ENCODE data around the gene FKBP5. TPM values are rescaled to one million over a fixed set of nuclear protein-coding genes. Genes with fewer than 3 reads are reported as not detected.

Gene FKBP5
- polyA plus RNA-seq, 2 of the 4 experiments (the other 2 are of a cell fraction), result 8.4 to 11.7 TPM

DNA sequence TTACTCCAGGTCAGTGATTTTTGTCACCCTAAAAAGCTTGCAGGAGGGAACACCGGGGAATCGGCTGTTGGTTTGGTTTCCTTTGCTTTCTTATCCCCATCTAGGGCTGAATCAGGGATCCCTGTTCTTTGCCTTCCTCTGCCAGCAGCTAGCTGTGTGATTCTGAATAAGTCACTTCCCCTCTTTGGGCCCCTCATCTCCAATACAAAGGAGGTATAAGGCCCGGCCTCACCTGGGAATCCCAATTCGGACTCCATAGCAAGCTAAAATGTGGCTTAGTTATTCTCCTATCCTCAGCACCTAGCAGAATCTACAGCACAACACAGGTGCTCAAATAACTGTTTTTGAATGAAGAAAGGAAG is 29.6 kb upstream of the FKBP5 start:
- TF ChIP-seq, protein P1, sequence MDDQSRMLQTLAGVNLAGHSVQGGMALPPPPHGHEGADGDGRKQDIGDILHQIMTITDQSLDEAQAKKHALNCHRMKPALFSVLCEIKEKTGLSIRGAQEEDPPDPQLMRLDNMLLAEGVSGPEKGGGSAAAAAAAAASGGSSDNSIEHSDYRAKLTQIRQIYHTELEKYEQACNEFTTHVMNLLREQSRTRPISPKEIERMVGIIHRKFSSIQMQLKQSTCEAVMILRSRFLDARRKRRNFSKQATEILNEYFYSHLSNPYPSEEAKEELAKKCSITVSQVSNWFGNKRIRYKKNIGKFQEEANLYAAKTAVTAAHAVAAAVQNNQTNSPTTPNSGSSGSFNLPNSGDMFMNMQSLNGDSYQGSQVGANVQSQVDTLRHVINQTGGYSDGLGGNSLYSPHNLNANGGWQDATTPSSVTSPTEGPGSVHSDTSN (IDR thresholded peaks at IDR 0.05), result no peak
- TF ChIP-seq, protein P2, sequence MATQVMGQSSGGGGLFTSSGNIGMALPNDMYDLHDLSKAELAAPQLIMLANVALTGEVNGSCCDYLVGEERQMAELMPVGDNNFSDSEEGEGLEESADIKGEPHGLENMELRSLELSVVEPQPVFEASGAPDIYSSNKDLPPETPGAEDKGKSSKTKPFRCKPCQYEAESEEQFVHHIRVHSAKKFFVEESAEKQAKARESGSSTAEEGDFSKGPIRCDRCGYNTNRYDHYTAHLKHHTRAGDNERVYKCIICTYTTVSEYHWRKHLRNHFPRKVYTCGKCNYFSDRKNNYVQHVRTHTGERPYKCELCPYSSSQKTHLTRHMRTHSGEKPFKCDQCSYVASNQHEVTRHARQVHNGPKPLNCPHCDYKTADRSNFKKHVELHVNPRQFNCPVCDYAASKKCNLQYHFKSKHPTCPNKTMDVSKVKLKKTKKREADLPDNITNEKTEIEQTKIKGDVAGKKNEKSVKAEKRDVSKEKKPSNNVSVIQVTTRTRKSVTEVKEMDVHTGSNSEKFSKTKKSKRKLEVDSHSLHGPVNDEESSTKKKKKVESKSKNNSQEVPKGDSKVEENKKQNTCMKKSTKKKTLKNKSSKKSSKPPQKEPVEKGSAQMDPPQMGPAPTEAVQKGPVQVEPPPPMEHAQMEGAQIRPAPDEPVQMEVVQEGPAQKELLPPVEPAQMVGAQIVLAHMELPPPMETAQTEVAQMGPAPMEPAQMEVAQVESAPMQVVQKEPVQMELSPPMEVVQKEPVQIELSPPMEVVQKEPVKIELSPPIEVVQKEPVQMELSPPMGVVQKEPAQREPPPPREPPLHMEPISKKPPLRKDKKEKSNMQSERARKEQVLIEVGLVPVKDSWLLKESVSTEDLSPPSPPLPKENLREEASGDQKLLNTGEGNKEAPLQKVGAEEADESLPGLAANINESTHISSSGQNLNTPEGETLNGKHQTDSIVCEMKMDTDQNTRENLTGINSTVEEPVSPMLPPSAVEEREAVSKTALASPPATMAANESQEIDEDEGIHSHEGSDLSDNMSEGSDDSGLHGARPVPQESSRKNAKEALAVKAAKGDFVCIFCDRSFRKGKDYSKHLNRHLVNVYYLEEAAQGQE (IDR thresholded peaks at IDR 0.05), result no peak
- no peak for TF ChIP-seq POLR2A (IDR thresholded peaks at IDR 0.05; ENCODE audit: low read length)
- TF ChIP-seq MYC (IDR thresholded peaks at IDR 0.05; ENCODE audit: borderline replicate concordance, low read length), result no peak
- TF ChIP-seq, protein P3, sequence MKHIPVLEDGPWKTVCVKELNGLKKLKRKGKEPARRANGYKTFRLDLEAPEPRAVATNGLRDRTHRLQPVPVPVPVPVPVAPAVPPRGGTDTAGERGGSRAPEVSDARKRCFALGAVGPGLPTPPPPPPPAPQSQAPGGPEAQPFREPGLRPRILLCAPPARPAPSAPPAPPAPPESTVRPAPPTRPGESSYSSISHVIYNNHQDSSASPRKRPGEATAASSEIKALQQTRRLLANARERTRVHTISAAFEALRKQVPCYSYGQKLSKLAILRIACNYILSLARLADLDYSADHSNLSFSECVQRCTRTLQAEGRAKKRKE (CRISPR knock-in tag; IDR thresholded peaks at IDR 0.05; ENCODE audit: low read depth), result no peak
- TF ChIP-seq TFCP2L1 (CRISPR knock-in tag; IDR thresholded peaks at IDR 0.05), result no peak
- no peak for TF ChIP-seq HOXB13 (CRISPR knock-in tag; IDR thresholded peaks at IDR 0.05; ENCODE audit: low read depth)
- no peak for TF ChIP-seq SREBF2 (IDR thresholded peaks at IDR 0.05)
- no peak for TF ChIP-seq RAD21 (conservative IDR thresholded peaks at IDR 0.05 in 1 of 2, IDR thresholded peaks at IDR 0.05 in 1 of 2)
- TF ChIP-seq ZNF302 (CRISPR knock-in tag; IDR thresholded peaks at IDR 0.05), result no peak
- no peak for TF ChIP-seq NFE2L2 (conservative IDR thresholded peaks at IDR 0.05; ENCODE audit: low read length)
- TF ChIP-seq RFX5 (IDR thresholded peaks at IDR 0.05), result no peak
- TF ChIP-seq BHLHE40 (IDR thresholded peaks at IDR 0.05; ENCODE audit: low read depth, low read length), result no peak
- TF ChIP-seq, protein P4, sequence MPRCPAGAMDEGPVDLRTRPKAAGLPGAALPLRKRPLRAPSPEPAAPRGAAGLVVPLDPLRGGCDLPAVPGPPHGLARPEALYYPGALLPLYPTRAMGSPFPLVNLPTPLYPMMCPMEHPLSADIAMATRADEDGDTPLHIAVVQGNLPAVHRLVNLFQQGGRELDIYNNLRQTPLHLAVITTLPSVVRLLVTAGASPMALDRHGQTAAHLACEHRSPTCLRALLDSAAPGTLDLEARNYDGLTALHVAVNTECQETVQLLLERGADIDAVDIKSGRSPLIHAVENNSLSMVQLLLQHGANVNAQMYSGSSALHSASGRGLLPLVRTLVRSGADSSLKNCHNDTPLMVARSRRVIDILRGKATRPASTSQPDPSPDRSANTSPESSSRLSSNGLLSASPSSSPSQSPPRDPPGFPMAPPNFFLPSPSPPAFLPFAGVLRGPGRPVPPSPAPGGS (IDR thresholded peaks at IDR 0.05), result no peak
- no peak for TF ChIP-seq EHF (CRISPR knock-in tag; IDR thresholded peaks at IDR 0.05)
- TF ChIP-seq CBX2 (IDR thresholded peaks at IDR 0.05; ENCODE audit: borderline replicate concordance, low read depth), result no peak
- no peak for TF ChIP-seq HDAC2 (IDR thresholded peaks at IDR 0.05)
- TF ChIP-seq CEBPB (IDR thresholded peaks at IDR 0.05), result no peak
- TF ChIP-seq MAZ (IDR thresholded peaks at IDR 0.05; ENCODE audit: borderline replicate concordance, low read depth, low read length), result no peak
- H3K9me3 ChIP-seq, result no peaks in the 10 kb centered on the region
- FAIRE-seq (no peak), DNase-seq (ENCODE audit: low read depth in 1 of 2, low spot score in 1 of 2) (no peak), ATAC-seq (no peak)
- POLR2A ChIA-PET, result no interaction called here
- CTCF ChIA-PET, result interaction anchor here (1.1 kb wide), 1 partner anchor 19 kb away, joined by 6 read pairs; the partner anchor contains the start of gene ARMC12
- 95% methylated on average over 4 of the region's 4 CpGs for WGBS (ENCODE audit: missing lambda C conversion rate)
- peaks cover 6% of the 10 kb centered on the region; the same call in 1 of the 3 replicates for H3K4me1 ChIP-seq
- no peak overlapping the region for H3K4me2 ChIP-seq
- H3K4me3 ChIP-seq, result no peak overlapping the region
- peak overlapping the region in 1 of 2 experiments; percentile 40; a peak in 1 of 6 replicates for H3K27ac ChIP-seq
